ENCODE measurements around the gene CPPED1. TPM values are rescaled to one million over a fixed set of nuclear protein-coding genes. Genes with fewer than 3 reads are reported as not detected.
"Not testable (repeated sequence)": the region's sequence is repeated elsewhere in the genome, so short reads cannot be mapped to it uniquely, and the experiment has no call there.

CPPED1 gene
- total RNA-seq, 1 experiment from 2014 or later, result 27.5 TPM

- no peak for DNase-seq (ENCODE audit: low read depth)
These were observed 35.8 kb downstream of the CPPED1 start for GRCh38 chr16:12767897-12768296.

GRCh38 chr16:12766853-12767252 is 36.8 kb downstream of the CPPED1 start:
- no peak for DNase-seq (ENCODE audit: low read depth)

- DNase-seq (ENCODE audit: low read depth), result not testable (repeated sequence)
These were observed 37.5 kb downstream of the CPPED1 start for GRCh38 chr16:12766208-12766607.

GRCh38 chr16:12764813-12765488 is 38.7 kb downstream of the CPPED1 start:
- DNase-seq (ENCODE audit: low read depth), result no peak

- DNase-seq (ENCODE audit: low read depth), result no peak
These were observed 40.2 kb downstream of the CPPED1 start for GRCh38 chr16:12763517-12763916.

GRCh38 chr16:12760819-12761611 is 42.7 kb downstream of the CPPED1 start:
- DNase-seq (ENCODE audit: low read depth), result no peak

GRCh38 chr16:12758670-12759558 is 44.8 kb downstream of the CPPED1 start:
- no peak for DNase-seq (ENCODE audit: low read depth)

GRCh38 chr16:12758031-12758669 is 45.5 kb downstream of the CPPED1 start:
- no peak for DNase-seq (ENCODE audit: low read depth)

- DNase-seq (ENCODE audit: low read depth), result no peak
These were observed 46.1 kb downstream of the CPPED1 start for GRCh38 chr16:12757546-12757945.

GRCh38 chr16:12754824-12755543 is 48.7 kb downstream of the CPPED1 start:
- DNase-seq (ENCODE audit: low read depth), result no peak

GRCh38 chr16:12753203-12754023 is 50.3 kb downstream of the CPPED1 start:
- no peak for DNase-seq (ENCODE audit: low read depth)

GRCh38 chr16:12752159-12752558 is 51.5 kb downstream of the CPPED1 start:
- DNase-seq (ENCODE audit: low read depth), result no peak

GRCh38 chr16:12750554-12750918 is 53.2 kb downstream of the CPPED1 start:
- no peak for DNase-seq (ENCODE audit: low read depth)

- DNase-seq (ENCODE audit: low read depth), result no peak
These were observed 54.6 kb downstream of the CPPED1 start for GRCh38 chr16:12749076-12749475.

- DNase-seq (ENCODE audit: low read depth), result no peak
These were observed 55.9 kb downstream of the CPPED1 start for GRCh38 chr16:12747827-12748226.

- DNase-seq (ENCODE audit: low read depth), result no peak
These were observed 56.4 kb downstream of the CPPED1 start for GRCh38 chr16:12747261-12747660.

- DNase-seq (ENCODE audit: low read depth), result no peak
These were observed 58.8 kb downstream of the CPPED1 start for GRCh38 chr16:12744860-12745259.

GRCh38 chr16:12742741-12743140 is 60.9 kb downstream of the CPPED1 start:
- DNase-seq (ENCODE audit: low read depth), result no peak

- DNase-seq (ENCODE audit: low read depth), result no peak
These were observed 62.6 kb downstream of the CPPED1 start for GRCh38 chr16:12740986-12741610.

- no peak for DNase-seq (ENCODE audit: low read depth)
These were observed 63.9 kb downstream of the CPPED1 start for GRCh38 chr16:12739738-12740137.
